DMS153 (cell line): ENCODE data around the gene FAM174C.
A peak's percentile ranks its signal among the peaks of the same experiment; 100 is the strongest.

Experiments used
- DNase-seq: peaks from one replicate; lab custom pipeline; 2025; lab: John Stamatoyannopoulos, UW

The FAM174C gene

DNA sequence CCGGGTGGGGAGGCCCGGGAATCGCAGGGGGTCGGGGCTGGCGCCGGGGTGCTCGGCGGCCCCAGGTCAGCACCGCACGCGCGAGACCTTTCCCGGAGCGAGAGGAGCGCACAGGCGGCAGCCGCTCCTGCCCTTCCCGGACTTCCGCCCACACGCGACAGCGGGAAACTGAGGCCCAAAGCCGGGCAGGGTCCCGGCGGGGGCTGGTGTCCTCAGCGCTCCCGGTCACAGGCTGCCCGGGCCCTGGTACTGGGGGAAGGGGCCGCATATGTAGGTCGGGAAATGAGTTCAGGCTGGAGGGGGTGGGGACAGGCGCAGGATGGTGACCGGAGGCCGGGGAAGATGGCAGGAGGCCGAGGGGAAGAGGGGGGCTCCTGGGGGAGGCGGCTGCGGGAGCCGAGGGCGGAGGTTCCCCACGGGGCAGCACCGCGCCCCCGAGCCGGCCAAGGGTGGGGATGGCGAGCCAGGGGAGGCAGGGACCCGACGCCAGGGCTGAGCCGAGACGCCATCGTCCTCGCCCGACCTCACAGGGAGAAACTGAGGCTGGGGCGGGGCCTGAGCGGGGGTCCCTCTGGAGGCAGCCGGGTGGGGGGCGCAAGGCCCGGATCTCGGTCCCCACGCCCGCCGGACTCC, 38.2 kb upstream of the FAM174C start:
- no peak for DNase-seq

- no peak for DNase-seq
Measured at GRCh38 chr19:1237754-1238368, 37.5 kb upstream of the FAM174C start, which contains the start of gene CBARP. Gene CBARP, minus strand, starts transcription at chr19:1238005. Its CDS starts 1,905 bp downstream, at chr19:1236100.

DNA sequence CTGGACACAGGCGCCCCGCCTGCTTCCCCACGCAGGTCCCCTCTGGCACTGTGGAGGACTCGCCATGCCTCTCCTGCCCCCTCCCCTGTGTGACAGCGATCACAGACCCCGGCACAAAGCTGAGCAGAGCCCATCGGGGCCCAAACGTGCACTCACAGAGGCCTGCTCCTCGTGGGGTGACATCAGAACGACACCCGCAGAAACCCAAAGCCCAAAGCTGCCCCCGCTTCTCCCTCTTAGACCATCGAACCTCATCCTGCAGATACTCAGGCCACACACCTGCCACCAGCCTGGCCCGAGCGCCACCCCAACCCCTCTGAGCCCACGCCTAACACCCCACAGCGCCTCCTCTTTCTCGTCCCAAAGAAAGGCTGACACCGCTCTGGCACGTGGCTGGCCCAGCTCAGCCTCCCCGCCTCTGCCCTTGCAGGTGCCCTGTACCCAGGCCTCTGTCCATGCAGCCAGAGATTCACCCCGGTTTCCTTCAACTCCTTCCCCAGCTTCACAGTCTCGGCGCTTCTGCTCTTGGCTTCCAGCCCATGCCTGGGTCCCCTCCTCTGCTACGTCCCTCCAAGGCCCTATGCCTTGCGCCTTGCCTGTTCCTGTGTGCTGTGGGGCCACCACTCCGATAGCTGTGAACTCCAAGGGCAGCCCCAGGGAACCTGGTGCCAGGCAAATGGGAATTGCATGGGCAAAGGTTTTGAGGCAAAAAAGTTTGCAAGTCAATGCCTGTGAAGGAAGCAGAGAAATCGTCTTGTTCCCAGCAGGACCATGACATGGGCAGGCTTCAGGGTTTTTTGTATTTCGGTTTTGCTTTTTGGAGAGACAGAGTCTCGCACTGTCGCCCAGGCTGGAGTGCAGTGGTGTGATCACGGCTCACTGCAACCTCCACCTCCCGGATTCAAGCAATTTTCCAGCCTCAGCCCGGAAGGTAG, 36.7 kb upstream of the FAM174C start:
- no peak for DNase-seq

- no peak for DNase-seq
Measured at GRCh38 chr19:1239420-1239795, 35.9 kb upstream of the FAM174C start.

GRCh38 chr19:1239796-1240737, 35.3 kb upstream of the FAM174C start:
- DNase-seq = peak; percentile 53

- DNase-seq = no peak
Measured at GRCh38 chr19:1240925-1241324, 34.4 kb upstream of the FAM174C start.

DNA sequence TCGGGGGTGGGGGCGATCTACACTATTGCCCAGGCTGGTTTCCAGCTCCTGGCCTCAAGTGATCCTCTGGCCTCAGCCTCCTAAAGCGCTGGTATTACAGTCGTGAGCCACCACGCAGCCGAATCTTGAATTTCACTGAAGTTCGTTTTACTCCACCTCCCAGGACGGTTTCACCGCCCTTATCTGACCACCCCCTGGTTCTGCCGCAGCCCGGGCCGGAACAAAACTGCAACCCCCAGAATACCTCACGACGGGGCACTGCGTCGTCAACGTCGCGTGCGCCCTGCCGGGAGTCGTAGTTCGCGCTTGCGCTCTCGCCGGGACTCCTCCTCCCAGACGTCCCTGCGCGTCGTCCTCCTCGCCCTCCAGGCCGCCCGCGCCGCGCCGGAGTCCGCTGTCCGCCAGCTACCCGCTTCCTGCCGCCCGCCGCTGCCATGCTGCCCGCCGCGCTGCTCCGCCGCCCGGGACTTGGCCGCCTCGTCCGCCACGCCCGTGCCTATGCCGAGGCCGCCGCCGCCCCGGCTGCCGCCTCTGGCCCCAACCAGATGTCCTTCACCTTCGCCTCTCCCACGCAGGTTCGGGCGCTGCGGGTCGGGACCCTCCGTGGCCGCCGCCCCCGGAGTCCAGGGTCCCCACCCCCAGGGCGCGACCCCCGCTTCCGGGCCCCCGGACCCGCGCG, 33.8 kb upstream of the FAM174C start, which contains the start of gene ATP5F1D:
ATP5F1D (plus strand) TSS at position 335 of the 679 bp plus-strand sequence; CDS start at position 435, 100 bp downstream.
- peak; percentile 43 for DNase-seq

DNA sequence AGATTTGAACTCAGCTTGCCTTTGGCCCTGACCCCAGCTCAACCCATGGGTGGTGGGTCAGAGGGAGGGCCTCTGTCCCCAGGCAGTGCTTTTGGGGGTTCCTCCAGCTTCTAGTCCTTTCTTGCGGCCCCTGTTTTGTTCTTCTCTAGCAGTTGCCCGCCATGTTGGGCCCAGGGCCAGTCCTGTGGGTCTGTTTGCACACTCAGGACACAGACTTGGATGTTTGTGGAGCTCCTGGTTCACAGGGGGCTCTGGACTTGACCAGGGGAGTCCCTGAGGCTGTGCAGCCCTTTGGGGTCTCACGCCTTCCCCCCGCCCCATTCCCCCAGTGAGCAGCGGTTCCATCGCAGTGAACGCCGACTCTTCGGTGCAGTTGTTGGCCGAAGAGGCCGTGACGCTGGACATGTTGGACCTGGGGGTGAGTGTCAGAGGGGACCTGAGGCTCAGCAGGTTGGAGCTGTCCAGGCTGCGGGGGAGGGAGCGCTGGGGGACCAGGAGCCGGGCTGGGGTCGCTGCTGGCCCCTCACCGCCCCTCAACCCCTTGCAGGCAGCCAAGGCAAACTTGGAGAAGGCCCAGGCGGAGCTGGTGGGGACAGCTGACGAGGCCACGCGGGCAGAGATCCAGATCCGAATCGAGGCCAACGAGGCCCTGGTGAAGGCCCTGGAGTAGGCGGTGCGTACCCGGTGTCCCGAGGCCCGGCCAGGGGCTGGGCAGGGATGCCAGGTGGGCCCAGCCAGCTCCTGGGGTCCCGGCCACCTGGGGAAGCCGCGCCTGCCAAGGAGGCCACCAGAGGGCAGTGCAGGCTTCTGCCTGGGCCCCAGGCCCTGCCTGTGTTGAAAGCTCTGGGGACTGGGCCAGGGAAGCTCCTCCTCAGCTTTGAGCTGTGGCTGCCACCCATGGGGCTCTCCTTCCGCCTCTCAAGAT, 31.3 kb upstream of the FAM174C start:
- DNase-seq = peak; percentile 32

GRCh38 chr19:1244693-1245451, 30.5 kb upstream of the FAM174C start:
- DNase-seq = no peak

DNA sequence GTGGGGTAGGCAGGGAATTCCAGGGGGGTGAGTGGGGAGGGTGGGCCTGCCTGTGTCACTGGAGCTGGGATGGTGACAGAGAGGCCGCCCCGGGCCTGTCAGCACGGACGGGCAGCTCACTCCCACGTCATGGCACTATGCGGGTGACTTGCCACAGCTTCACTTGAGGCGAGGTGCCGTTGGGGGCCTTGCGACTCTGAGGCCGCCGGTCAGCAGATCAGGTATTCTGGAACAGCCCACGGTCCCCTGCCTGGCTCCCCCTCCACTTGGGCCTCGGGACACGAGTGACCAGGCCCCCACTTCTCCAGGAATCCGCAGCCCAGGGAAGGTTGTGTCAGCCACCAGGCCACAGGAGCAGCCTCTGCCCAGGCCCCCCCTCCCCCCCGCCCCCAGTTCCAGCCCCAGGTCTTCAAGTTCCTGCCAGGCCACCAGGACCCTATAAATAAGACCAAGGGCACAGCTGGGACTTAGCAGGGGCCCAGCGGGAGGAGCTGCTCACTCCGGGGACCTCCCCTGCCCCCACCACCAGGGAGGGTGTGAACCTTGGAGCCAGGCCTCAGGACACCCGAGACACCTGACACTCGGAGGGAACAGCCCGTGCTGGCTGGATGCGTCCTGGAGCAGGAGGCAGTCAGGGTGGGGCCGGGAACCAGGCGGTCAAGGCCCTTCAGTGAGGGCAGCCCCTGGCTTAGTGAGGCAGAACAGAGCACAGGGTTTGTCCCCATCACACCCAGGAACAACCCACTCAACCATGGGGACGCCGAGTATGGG, 29.7 kb upstream of the FAM174C start:
- no peak for DNase-seq

- peak; percentile 15 for DNase-seq
Measured at GRCh38 chr19:1246265-1247087, 28.9 kb upstream of the FAM174C start.

DNA sequence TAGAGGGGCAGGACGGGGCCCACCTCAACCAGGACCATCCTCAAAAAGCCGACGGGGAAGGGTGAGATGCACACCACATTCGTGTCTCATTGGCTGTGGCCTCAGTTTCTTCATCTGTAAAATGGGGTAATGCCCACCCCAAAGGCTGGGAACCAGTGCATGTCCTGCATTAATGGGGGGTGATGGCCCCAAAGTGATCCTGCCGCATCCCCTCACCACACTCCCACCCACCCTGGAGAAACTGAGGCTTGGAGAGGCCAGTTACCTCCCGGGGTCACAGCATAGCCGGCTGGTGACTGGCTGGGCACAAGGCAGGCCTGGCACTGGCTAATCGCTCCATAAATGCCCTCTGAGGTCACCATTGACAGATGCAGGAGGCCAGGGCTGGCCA, 27.6 kb upstream of the FAM174C start:
- DNase-seq = no peak

DNA sequence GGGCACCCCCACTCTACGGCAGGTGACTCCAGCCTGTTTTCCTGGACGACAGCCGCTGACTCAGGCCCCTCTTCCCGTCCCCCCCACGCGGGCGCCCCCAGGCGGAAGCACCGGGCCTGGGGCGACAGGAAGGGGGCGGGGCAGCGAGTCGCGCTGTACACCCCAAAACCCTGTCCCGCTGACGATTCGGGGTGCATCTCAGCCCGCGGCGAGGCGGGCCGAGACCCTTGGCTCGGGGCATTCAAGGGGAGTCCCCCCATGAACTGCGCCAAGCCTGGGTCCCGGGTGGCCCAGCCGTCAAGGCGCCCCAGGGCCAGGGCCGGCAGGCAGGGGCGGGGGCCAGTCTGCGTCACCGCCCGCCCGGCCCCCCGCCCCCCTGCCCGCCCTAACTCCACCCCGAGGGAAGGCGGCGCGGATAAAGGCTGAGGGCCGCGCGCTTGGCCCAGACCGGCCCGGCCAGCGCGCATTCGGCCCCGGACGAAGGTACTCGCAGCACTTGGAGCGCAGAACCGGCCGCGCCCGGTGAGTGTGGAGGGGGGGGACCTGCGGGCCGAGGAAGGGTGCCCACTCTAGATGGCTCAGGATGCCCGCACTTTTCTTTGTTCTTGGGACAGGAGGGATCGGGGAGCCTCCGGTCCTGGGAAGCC, 27.1 kb upstream of the FAM174C start, which contains the start of gene MIDN:
MIDN (plus strand) TSS at position 445 of the 647 bp plus-strand sequence. CDS start 1,714 bp downstream, outside the sequence.
- DNase-seq = peak; percentile 38

GRCh38 chr19:1248786-1249297, 26.5 kb upstream of the FAM174C start:
- no peak for DNase-seq

- peak; percentile 64 for DNase-seq
Measured at GRCh38 chr19:1249298-1249989, 25.9 kb upstream of the FAM174C start.

- DNase-seq = no peak
Measured at GRCh38 chr19:1249990-1250436, 25.3 kb upstream of the FAM174C start.
